Measurements from ENCODE around the gene VAV2. TPM values are rescaled to one million over a fixed set of nuclear protein-coding genes. Genes with fewer than 3 reads are reported as not detected.

VAV2 gene
- total and polyA plus RNA-seq, 8 donors = 25.3 to 44.1 (median 35.5) TPM

DNA sequence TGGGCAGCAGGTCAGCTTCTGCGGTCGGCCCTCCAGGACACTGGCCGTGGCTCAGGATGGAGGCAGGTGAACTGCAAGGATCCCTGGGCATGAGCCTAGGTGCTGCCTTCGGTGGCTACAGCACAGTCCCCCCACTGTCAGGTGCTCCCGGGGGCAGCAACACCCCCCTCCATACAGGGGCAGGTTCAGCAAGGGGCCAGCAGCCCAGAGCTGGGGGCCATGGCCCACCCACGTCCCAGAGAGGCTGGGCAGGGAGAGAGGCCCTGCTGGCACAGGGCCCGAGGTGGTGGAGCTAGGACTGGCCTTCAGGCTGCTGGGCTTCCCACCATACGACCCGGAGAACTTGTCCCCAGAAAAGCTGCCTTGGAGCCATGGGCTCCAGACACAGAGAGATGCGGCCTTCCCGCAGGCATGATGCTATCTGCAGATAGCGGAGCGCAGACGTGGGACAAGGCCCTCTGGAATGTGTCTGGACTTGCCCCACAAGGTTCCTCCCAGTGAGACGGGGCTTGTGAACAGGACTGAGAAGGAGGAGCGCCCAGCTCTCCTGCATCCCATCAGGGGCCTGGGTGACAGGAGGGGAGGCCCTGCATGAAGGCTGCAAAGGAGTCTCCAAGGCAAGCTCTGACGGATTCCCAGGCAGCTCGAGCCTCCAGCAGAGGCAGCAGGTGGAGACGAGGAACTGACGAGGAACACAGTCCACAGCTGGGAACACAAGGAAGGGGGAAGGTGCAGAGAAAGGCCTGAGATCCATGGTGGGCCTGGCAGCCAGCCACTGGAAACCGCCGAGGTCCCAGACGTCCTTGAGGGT is 111.1 kb downstream of the VAV2 start:
- no peak overlapping the region for H3K27ac ChIP-seq
- DNase-seq (no peak), ATAC-seq (no peak)
- H3K4me3 ChIP-seq = no peak overlapping the region
- H3K4me1 ChIP-seq = no peaks in the 10 kb centered on the region
- TF ChIP-seq, protein P1, sequence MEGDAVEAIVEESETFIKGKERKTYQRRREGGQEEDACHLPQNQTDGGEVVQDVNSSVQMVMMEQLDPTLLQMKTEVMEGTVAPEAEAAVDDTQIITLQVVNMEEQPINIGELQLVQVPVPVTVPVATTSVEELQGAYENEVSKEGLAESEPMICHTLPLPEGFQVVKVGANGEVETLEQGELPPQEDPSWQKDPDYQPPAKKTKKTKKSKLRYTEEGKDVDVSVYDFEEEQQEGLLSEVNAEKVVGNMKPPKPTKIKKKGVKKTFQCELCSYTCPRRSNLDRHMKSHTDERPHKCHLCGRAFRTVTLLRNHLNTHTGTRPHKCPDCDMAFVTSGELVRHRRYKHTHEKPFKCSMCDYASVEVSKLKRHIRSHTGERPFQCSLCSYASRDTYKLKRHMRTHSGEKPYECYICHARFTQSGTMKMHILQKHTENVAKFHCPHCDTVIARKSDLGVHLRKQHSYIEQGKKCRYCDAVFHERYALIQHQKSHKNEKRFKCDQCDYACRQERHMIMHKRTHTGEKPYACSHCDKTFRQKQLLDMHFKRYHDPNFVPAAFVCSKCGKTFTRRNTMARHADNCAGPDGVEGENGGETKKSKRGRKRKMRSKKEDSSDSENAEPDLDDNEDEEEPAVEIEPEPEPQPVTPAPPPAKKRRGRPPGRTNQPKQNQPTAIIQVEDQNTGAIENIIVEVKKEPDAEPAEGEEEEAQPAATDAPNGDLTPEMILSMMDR (IDR thresholded peaks at IDR 0.05) = no peak
- no peaks in the 10 kb centered on the region for H3K36me3 ChIP-seq
- H3K9me3 ChIP-seq = no peaks in the 10 kb centered on the region
- no peaks in the 10 kb centered on the region for H3K27me3 ChIP-seq
- intact Hi-C loops (cut with DNase I) = no loop called here

DNA sequence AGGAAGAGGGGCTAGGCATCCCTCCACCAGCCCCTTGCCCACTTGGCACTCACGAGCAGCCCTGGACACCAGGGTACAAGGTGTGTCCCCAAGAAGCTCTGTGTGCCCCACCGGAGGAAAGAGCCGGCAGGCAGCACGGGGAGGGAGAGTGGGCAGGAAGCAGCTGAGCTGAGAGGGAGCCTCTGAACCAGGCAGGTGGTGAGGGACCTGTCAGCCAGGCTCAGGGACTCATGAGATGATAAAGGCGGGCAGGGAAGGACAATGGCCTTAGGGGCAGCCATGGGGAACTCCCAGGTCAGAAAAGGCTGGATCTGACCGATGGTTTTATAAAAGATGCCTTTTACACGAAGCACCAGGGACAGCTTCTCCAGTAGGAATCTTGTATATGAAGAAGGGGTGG is 112.0 kb downstream of the VAV2 start:
- H3K36me3 ChIP-seq = no peaks in the 10 kb centered on the region
- H3K4me3 ChIP-seq = no peak overlapping the region
- TF ChIP-seq, protein P1 (IDR thresholded peaks at IDR 0.05) = no peak
- no peak for ATAC-seq
- H3K9me3 ChIP-seq = no peaks in the 10 kb centered on the region
- H3K27me3 ChIP-seq = no peaks in the 10 kb centered on the region
- no peak overlapping the region for H3K27ac ChIP-seq
- H3K4me1 ChIP-seq = no peaks in the 10 kb centered on the region
- intact Hi-C loops (cut with DNase I) = no loop called here
- no peak for DNase-seq

DNA sequence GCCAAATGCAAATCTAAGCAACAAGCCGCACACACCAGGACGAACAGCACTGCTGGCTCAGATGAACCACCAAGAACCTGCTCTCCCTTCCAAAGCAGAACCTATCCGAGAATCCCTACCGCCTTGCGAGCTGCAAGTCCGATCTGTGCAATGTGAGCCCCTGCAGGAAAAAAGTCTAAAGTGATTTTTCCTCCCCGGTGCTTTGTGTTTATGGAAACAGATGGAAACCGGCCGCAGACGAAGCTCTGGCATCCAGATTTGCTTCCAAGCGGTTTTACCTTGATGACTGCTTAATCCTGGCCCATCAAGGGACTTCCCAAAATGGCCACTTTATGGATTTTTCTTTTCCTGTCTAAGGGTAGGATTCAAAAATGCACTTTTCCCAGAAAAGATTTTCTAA is 112.5 kb downstream of the VAV2 start:
- intact Hi-C loops (cut with DNase I) = no loop called here
- DNase-seq (no peak), ATAC-seq (no peak)
- no peaks in the 10 kb centered on the region for H3K9me3 ChIP-seq
- TF ChIP-seq, protein P1 (IDR thresholded peaks at IDR 0.05) = no peak
- no peaks in the 10 kb centered on the region for H3K4me1 ChIP-seq
- no peaks in the 10 kb centered on the region for H3K27me3 ChIP-seq
- H3K27ac ChIP-seq = no peak overlapping the region
- no peaks in the 10 kb centered on the region for H3K36me3 ChIP-seq
- H3K4me3 ChIP-seq = no peak overlapping the region

DNA sequence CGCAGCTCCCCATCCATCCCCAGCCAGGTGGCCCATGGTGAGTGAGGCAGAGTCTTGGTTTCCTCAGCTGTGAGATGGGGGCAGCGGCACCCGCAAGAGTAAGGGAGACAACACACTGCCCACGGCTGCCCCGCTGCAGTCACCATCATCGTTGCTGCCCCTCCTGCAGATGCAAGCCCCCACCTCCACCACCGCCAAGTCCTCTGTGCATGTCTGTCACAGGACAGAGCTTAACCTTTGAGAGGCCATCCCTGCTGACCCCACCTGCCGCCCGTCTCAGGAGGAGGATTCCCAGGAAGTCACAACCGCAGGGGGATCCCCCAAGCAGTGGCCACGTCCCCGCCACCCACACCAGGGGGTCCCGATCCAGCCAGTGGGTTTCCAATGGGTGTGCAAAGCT is 113.7 kb downstream of the VAV2 start:
- ATAC-seq = no peak

DNA sequence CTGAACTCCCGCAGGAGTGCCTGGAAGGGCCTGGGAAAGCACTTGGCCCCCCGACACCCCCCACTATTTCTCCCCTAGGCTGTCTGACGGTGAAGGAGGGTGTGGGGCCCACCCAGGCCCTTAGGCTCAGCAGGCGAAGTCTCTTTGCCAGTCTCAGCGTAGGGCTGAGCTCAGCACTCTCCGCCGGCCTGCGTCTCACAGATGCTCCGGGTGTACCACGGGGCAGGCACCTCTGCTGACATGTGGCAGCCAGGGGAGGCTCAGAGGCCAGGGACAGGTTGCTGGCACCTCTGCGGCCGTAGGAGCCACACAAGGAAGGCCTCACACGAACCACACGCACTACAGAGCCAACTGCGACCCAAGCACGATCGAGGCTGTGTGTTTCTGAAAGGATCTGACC is 114.2 kb downstream of the VAV2 start:
- Histone ChIP-seq H3K27ac (no peak overlapping the region), H3K4me1 (peaks cover 3 to 9% of the 10 kb centered on the region in 2 donors), H3K4me3 (no peak overlapping the region), H3K9me3 (no peaks in the 10 kb centered on the region), H3K27me3 (no peaks in the 10 kb centered on the region), H3K36me3 (no peaks in the 10 kb centered on the region)
- ATAC-seq = no peak
- TF ChIP-seq, protein P1 (IDR thresholded peaks at IDR 0.05) = no peak
- no peak for DNase-seq
- intact Hi-C loops (cut with DNase I) = no loop called here

More for the DNA sequence above, 113.7 kb downstream of the VAV2 start:
- no peak overlapping the region for H3K4me3 ChIP-seq
- H3K36me3 ChIP-seq = no peaks in the 10 kb centered on the region
- H3K27me3 ChIP-seq = no peaks in the 10 kb centered on the region
- no peaks in the 10 kb centered on the region for H3K9me3 ChIP-seq
- no peak for DNase-seq
- H3K4me1 ChIP-seq = peaks cover under 1 to 9% of the 10 kb centered on the region in 2 donors
- no peak overlapping the region for H3K27ac ChIP-seq
- intact Hi-C loops (cut with DNase I) = no loop called here
- TF ChIP-seq, protein P1 (IDR thresholded peaks at IDR 0.05) = no peak

Data from left lung (tissue), 10 donors.